Measurements from ENCODE around the gene HTRA1. TPM values are rescaled to one million over a fixed set of nuclear protein-coding genes. Genes with fewer than 3 reads are reported as not detected.

HTRA1 gene
- total RNA-seq, 1 donor from 2014 or later, result 3.5 TPM

- Mint-ChIP-seq H3K4me1 (ENCODE audit: low read depth) (peaks cover 15% of the 10 kb centered on the region), H3K9me3 (ENCODE audit: low read depth) (peaks cover 3% of the 10 kb centered on the region), H3K4me3 (ENCODE audit: low read depth) (no peak overlapping the region), H3K36me3 (ENCODE audit: insufficient read depth) (no peaks in the 10 kb centered on the region), H3K27me3 (peaks cover 19% of the 10 kb centered on the region), H3K27ac (no peak overlapping the region)
- DNase-seq (ENCODE audit: low spot score, unreplicated experiment), result no peak
- TF ChIP-seq CTCF (IDR thresholded peaks at IDR 0.05; ENCODE audit: unreplicated experiment), result no peak
These were observed 16.1 kb downstream of the HTRA1 start for GRCh38 chr10:122477436-122477835.

- H3K9me3 Mint-ChIP-seq (ENCODE audit: low read depth), result peaks cover 3% of the 10 kb centered on the region
- H3K27me3 Mint-ChIP-seq, result peaks cover 19% of the 10 kb centered on the region
- peaks cover 15% of the 10 kb centered on the region for H3K4me1 Mint-ChIP-seq (ENCODE audit: low read depth)
- H3K36me3 Mint-ChIP-seq (ENCODE audit: insufficient read depth), result no peaks in the 10 kb centered on the region
- TF ChIP-seq CTCF (IDR thresholded peaks at IDR 0.05; ENCODE audit: unreplicated experiment), result no peak
- DNase-seq (ENCODE audit: low spot score, unreplicated experiment), result no peak
- H3K4me3 Mint-ChIP-seq (ENCODE audit: low read depth), result no peak overlapping the region
- H3K27ac Mint-ChIP-seq, result no peak overlapping the region
These were observed 17.6 kb downstream of the HTRA1 start for GRCh38 chr10:122478971-122479370.

GRCh38 chr10:122480146-122480833 is 18.9 kb downstream of the HTRA1 start:
- Mint-ChIP-seq H3K9me3 (ENCODE audit: low read depth) (peaks cover 3% of the 10 kb centered on the region), H3K4me3 (ENCODE audit: low read depth) (no peak overlapping the region), H3K4me1 (ENCODE audit: low read depth) (peaks cover 11% of the 10 kb centered on the region), H3K27ac (no peak overlapping the region), H3K27me3 (peaks cover 12% of the 10 kb centered on the region), H3K36me3 (ENCODE audit: insufficient read depth) (no peaks in the 10 kb centered on the region)
- no peak for TF ChIP-seq CTCF (IDR thresholded peaks at IDR 0.05; ENCODE audit: unreplicated experiment)
- no peak for DNase-seq (ENCODE audit: low spot score, unreplicated experiment)

- Mint-ChIP-seq H3K9me3 (ENCODE audit: low read depth) (peaks cover 3% of the 10 kb centered on the region), H3K4me3 (ENCODE audit: low read depth) (no peak overlapping the region), H3K4me1 (ENCODE audit: low read depth) (no peaks in the 10 kb centered on the region), H3K27ac (no peak overlapping the region), H3K36me3 (ENCODE audit: insufficient read depth) (no peaks in the 10 kb centered on the region), H3K27me3 (peaks cover 15% of the 10 kb centered on the region)
- DNase-seq (ENCODE audit: low spot score, unreplicated experiment), result no peak
- TF ChIP-seq CTCF (IDR thresholded peaks at IDR 0.05; ENCODE audit: unreplicated experiment), result no peak
These were observed 20.1 kb downstream of the HTRA1 start for GRCh38 chr10:122481296-122482056.

- Mint-ChIP-seq H3K9me3 (ENCODE audit: low read depth) (peaks cover 3% of the 10 kb centered on the region), H3K36me3 (ENCODE audit: insufficient read depth) (no peaks in the 10 kb centered on the region), H3K4me1 (ENCODE audit: low read depth) (no peaks in the 10 kb centered on the region), H3K27ac (no peak overlapping the region), H3K27me3 (peaks cover 20% of the 10 kb centered on the region), H3K4me3 (ENCODE audit: low read depth) (no peak overlapping the region)
- DNase-seq (ENCODE audit: low spot score, unreplicated experiment), result no peak
- no peak for TF ChIP-seq CTCF (IDR thresholded peaks at IDR 0.05; ENCODE audit: unreplicated experiment)
These were observed 23.1 kb downstream of the HTRA1 start for GRCh38 chr10:122484276-122485060.
